Measurements from ENCODE around the gene C2orf42.

- no peak for TF ChIP-seq ATF6 (CRISPR knock-in tag; IDR thresholded peaks at IDR 0.05)
- TF ChIP-seq SMAD3 (CRISPR knock-in tag; IDR thresholded peaks at IDR 0.05; ENCODE audit: borderline replicate concordance): no peak
Observed at GRCh38 chr2:70122470-70122869, 68.3 kb downstream of the C2orf42 start.
